Measurements from ENCODE around the gene PPP1R8.

The PPP1R8 gene

GRCh38 chr1:27872802-27873551 is 42.4 kb downstream of the PPP1R8 start:
- DNase-seq, result no peak

GRCh38 chr1:27873671-27874384 is 43.2 kb downstream of the PPP1R8 start:
- no peak for DNase-seq

GRCh38 chr1:27876341-27877114 is 45.9 kb downstream of the PPP1R8 start:
- DNase-seq, result no peak

- no peak for DNase-seq
These were observed 46.5 kb downstream of the PPP1R8 start for GRCh38 chr1:27877115-27877416.

GRCh38 chr1:27878039-27878438 is 47.5 kb downstream of the PPP1R8 start:
- DNase-seq, result no peak

GRCh38 chr1:27878787-27879335 is 48.3 kb downstream of the PPP1R8 start:
- no peak for DNase-seq

GRCh38 chr1:27879374-27880082 is 48.9 kb downstream of the PPP1R8 start:
- no peak for DNase-seq

- DNase-seq, result no peak
These were observed 51.9 kb downstream of the PPP1R8 start for GRCh38 chr1:27882543-27882903.

- no peak for DNase-seq
These were observed 53.0 kb downstream of the PPP1R8 start for GRCh38 chr1:27883536-27883935.

GRCh38 chr1:27884006-27884954 is 53.7 kb downstream of the PPP1R8 start:
- no peak for DNase-seq

GRCh38 chr1:27885114-27885528 is 54.5 kb downstream of the PPP1R8 start:
- DNase-seq, result no peak

- DNase-seq, result no peak
These were observed 55.2 kb downstream of the PPP1R8 start for GRCh38 chr1:27885621-27886352.

- DNase-seq, result no peak
These were observed 55.7 kb downstream of the PPP1R8 start for GRCh38 chr1:27886353-27886679.

- DNase-seq, result no peak
These were observed 56.2 kb downstream of the PPP1R8 start for GRCh38 chr1:27886744-27887143.

GRCh38 chr1:27887215-27888021 is 56.8 kb downstream of the PPP1R8 start:
- DNase-seq, result no peak

GRCh38 chr1:27889506-27889905 is 58.9 kb downstream of the PPP1R8 start:
- no peak for DNase-seq

- DNase-seq, result no peak
These were observed 60.8 kb downstream of the PPP1R8 start for GRCh38 chr1:27891196-27891889.

GRCh38 chr1:27894521-27894920 is 63.9 kb downstream of the PPP1R8 start:
- no peak for DNase-seq
